Hepatocyte (in vitro differentiated cells): ENCODE results near the gene IDH1. TPM values are rescaled to one million over a fixed set of nuclear protein-coding genes. Genes with fewer than 3 reads are reported as not detected.

Experiments
- DNase-seq: peaks from one replicate; pipeline ENCODE4 v3.0.0-alpha.2; 2016; ENCODE audit warnings: low spot score
- H2AFZ ChIP-seq: fragments of 200-600 bp; sonication (generic); 2 replicates; pipeline ENCODE4 v1.6.0; 2016; ENCODE audit warnings: antibody characterized with exemption, mild to moderate bottlenecking
- H3K27ac ChIP-seq: fragments of 200-600 bp; sonication (generic); 2 replicates; pipeline ENCODE4 v1.5.1; 2016; ENCODE audit warnings: mild to moderate bottlenecking
- H3K27me3 ChIP-seq: fragments of 200-600 bp; sonication (generic); 2 replicates; pipeline ENCODE4 v1.6.1; 2016
- H3K36me3 ChIP-seq: fragments of 200-600 bp; sonication (generic); replicated peaks from 2 replicates; pipeline ENCODE4 v1.5.1; 2016; ENCODE audit warnings: low read depth; ENCODE audit not compliant: insufficient read depth
- H3K4me1 ChIP-seq: fragments of 200-600 bp; sonication (generic); 2 replicates; pipeline ENCODE4 v1.5.1; 2016; ENCODE audit warnings: mild to moderate bottlenecking, moderate library complexity; ENCODE audit not compliant: insufficient read depth
- H3K4me2 ChIP-seq: fragments of 200-600 bp; sonication (generic); 2 replicates; pipeline ENCODE4 v1.6.0; 2016
- H3K4me3 ChIP-seq: fragments of 200-600 bp; sonication (generic); 2 replicates; pipeline ENCODE4 v1.5.1; 2016; ENCODE audit warnings: mild to moderate bottlenecking
- H3K79me2 ChIP-seq: fragments of 200-600 bp; sonication (generic); 2 replicates; pipeline ENCODE4 v1.6.0; 2017; ENCODE audit warnings: mild to moderate bottlenecking
- H3K9me2 ChIP-seq: fragments of 200-600 bp; sonication (generic); replicated peaks from 2 replicates; pipeline ENCODE4 v1.6.0; 2017; ENCODE audit warnings: mild to moderate bottlenecking; ENCODE audit not compliant: insufficient read depth
- H3K9me3 ChIP-seq: fragments of 200-600 bp; sonication (generic); 2 replicates; pipeline ENCODE4 v1.5.1; 2016; ENCODE audit warnings: low read depth, mild to moderate bottlenecking
- H4K20me1 ChIP-seq: fragments of 200-600 bp; sonication (generic); 2 replicates; pipeline ENCODE4 v1.6.0; 2016; ENCODE audit warnings: mild to moderate bottlenecking; ENCODE audit not compliant: insufficient read depth, poor library complexity, severe bottlenecking
- CTCF ChIP-seq: fragments of 200-600 bp; sonication (generic); IDR thresholded peaks from 2 replicates; pipeline ENCODE4 v1.5.1; 2016; ENCODE audit warnings: antibody characterized with exemption, mild to moderate bottlenecking; ENCODE audit not compliant: poor library complexity
- EZH2 ChIP-seq: fragments of 200-600 bp; sonication (generic); IDR thresholded peaks from 2 replicates; pipeline ENCODE4 v1.6.1; 2016; ENCODE audit warnings: antibody characterized with exemption, mild to moderate bottlenecking, borderline replicate concordance
- EZH2phosphoT487 ChIP-seq: fragments of 200-600 bp; sonication (generic); IDR thresholded peaks from one replicate; pipeline ENCODE4 v1.6.1; 2018; ENCODE audit warnings: antibody characterized with exemption, mild to moderate bottlenecking, low read depth, moderate library complexity; ENCODE audit not compliant: unreplicated experiment, severe bottlenecking
- WGBS: methylation state at CpG from one replicate; pipeline ENCODE4 v1.1.6; 2016; ENCODE audit warnings: low lambda C conversion rate; ENCODE audit errors: missing lambda C conversion rate; 5-methylcytosine and 5-hydroxymethylcytosine counted together
- polyA plus RNA-seq: library from polyadenylated mRNA; unstranded; fragments of >200 nt; fragmentation: Nextera tagmentation; extraction: Ambion mirVana; gene quantifications from 2 replicates; pipeline ENCODE4 v1.2.1, GENCODE V29; 2016
- total RNA-seq: library from RNA; depleted of rRNA; stranded (reverse); fragments of >200 nt; gene quantifications from 2 replicates; pipeline ENCODE4 v1.2.3, GENCODE V29; 2014

Gene IDH1
- total and polyA plus RNA-seq, 2 experiments from 2014 or later: 263 to 411 TPM

- H4K20me1 ChIP-seq: peaks cover 7% of the 10 kb centered on the region
- H3K79me2 ChIP-seq: peaks cover 36% of the 10 kb centered on the region
- DNase-seq: no peak
- peak overlapping the region; percentile 31 for H3K4me2 ChIP-seq
- no peaks in the 10 kb centered on the region for H3K9me3 ChIP-seq
- no peak overlapping the region for H3K4me3 ChIP-seq
- H3K4me1 ChIP-seq: peaks cover 24% of the 10 kb centered on the region
- no peak for TF ChIP-seq CTCF
- H3K27me3 ChIP-seq: no peaks in the 10 kb centered on the region
- H3K36me3 ChIP-seq: no peaks in the 10 kb centered on the region
- H3K27ac ChIP-seq: no peak overlapping the region
- H3K9me2 ChIP-seq: no peaks in the 10 kb centered on the region
- WGBS: 94% methylated on average over 4 of the region's 4 CpGs
- H2AFZ ChIP-seq: no peak overlapping the region
Measured at GRCh38 chr2:208251098-208251497, 3.8 kb downstream of the IDH1 start.

- Histone ChIP-seq H3K79me2 (peaks cover 38% of the 10 kb centered on the region), H3K27ac (no peak overlapping the region), H3K4me2 (peak overlapping the region; percentile 31), H4K20me1 (peaks cover 7% of the 10 kb centered on the region), H2AFZ (no peak overlapping the region), H3K9me2 (no peaks in the 10 kb centered on the region), H3K36me3 (no peaks in the 10 kb centered on the region), H3K4me3 (no peak overlapping the region), H3K9me3 (no peaks in the 10 kb centered on the region), H3K27me3 (no peaks in the 10 kb centered on the region), H3K4me1 (peaks cover 19% of the 10 kb centered on the region)
- TF ChIP-seq CTCF: no peak
- TF ChIP-seq EZH2phosphoT487: no peak
- TF ChIP-seq EZH2: no peak
- WGBS: 88% methylated on average over 2 of the region's 2 CpGs
- no peak for DNase-seq
Measured at GRCh38 chr2:208250388-208250787, 4.5 kb downstream of the IDH1 start.

- TF ChIP-seq EZH2 (no peak), EZH2phosphoT487 (no peak), CTCF (no peak)
Measured at GRCh38 chr2:208249296-208249695, 5.6 kb downstream of the IDH1 start.

GRCh38 chr2:208248601-208249000 is 6.3 kb downstream of the IDH1 start:
- Histone ChIP-seq H3K27ac (no peak overlapping the region), H3K4me1 (peaks cover 19% of the 10 kb centered on the region), H3K4me3 (no peak overlapping the region), H3K27me3 (no peaks in the 10 kb centered on the region), H3K36me3 (no peaks in the 10 kb centered on the region), H4K20me1 (peaks cover 7% of the 10 kb centered on the region), H3K4me2 (no peak overlapping the region), H3K9me2 (no peaks in the 10 kb centered on the region), H2AFZ (no peak overlapping the region), H3K9me3 (no peaks in the 10 kb centered on the region), H3K79me2 (peaks cover 37% of the 10 kb centered on the region)
- no peak for DNase-seq
- 100% methylated on average over 3 of the region's 3 CpGs for WGBS
- TF ChIP-seq CTCF (no peak), EZH2 (no peak), EZH2phosphoT487 (no peak)

More at GRCh38 chr2:208249296-208249695, 5.6 kb downstream of the IDH1 start:
- Histone ChIP-seq H3K9me3 (no peaks in the 10 kb centered on the region), H3K4me1 (peaks cover 19% of the 10 kb centered on the region), H3K27me3 (no peaks in the 10 kb centered on the region), H2AFZ (no peak overlapping the region), H3K27ac (no peak overlapping the region), H3K4me2 (no peak overlapping the region), H3K9me2 (no peaks in the 10 kb centered on the region), H3K36me3 (no peaks in the 10 kb centered on the region), H3K4me3 (no peak overlapping the region), H3K79me2 (peaks cover 38% of the 10 kb centered on the region), H4K20me1 (peaks cover 7% of the 10 kb centered on the region)
- DNase-seq: no peak
- 98% methylated on average over 2 of the region's 2 CpGs for WGBS
